ENCODE measurements around the gene ERN1. TPM values are rescaled to one million over a fixed set of nuclear protein-coding genes. Genes with fewer than 3 reads are reported as not detected.
A peak's percentile ranks its signal among the peaks of the same experiment; 100 is the strongest.

Gene ERN1
- total RNA-seq, 4 donors from 2014 or later = 9.7 to 27.5 (median 13.8) TPM

DNA sequence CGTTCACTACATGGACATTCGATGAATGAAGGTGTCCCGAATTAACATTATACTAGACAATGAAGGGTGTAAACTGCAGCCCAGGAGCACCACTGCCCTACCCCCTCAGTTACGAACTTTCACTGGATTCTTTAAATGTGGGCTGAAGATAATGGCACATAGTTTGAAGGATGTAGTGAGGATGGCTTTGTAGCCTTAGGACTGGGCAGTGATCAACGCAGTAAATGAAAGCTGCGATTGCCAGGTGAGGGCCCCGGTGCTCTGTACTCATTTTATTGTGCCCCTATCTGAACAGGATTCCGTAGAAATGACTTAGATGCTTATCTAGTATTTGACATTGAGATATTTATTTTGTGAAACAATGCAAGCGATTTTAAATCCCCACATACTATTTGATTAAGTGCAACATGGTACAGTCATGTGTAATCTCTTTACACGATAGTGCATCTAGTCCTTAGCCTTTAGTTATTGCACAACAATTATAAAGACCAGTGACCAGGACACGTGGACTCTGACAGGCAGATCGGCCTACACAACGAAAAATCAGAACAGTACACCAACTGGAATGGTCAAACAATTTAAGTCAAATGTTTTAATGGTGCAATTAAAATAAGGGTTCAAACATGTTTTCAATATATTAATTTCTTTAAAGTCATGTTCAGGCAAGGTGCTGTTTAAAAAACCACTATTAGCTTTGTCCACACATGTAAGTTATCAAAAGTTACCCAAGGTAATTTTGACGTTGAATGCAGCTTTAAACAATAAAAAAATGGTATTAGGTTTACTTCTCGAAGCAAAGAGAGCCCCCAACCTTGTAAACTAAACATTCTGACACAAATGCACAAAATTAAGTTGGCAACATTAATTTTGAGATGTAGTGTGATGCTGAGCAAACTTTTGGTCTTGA lies 17.4 kb upstream of the ERN1 start:
- Histone ChIP-seq H3K27ac (peak overlapping the region; percentile 98 to 99 (median 98)), H3K27me3 (no peaks in the 10 kb centered on the region), H3K4me1 (peaks cover 46 to 62% of the 10 kb centered on the region in 2 donors), H3K36me3 (no peaks in the 10 kb centered on the region), H3K4me3 (peak overlapping the region; percentile 80 to 95 (median 88)), H3K9me3 (no peaks in the 10 kb centered on the region)
- ATAC-seq (no peak), DNase-seq (no peak)
- no peak for TF ChIP-seq POLR2A (IDR thresholded peaks at IDR 0.05)
- TF ChIP-seq, protein P1, sequence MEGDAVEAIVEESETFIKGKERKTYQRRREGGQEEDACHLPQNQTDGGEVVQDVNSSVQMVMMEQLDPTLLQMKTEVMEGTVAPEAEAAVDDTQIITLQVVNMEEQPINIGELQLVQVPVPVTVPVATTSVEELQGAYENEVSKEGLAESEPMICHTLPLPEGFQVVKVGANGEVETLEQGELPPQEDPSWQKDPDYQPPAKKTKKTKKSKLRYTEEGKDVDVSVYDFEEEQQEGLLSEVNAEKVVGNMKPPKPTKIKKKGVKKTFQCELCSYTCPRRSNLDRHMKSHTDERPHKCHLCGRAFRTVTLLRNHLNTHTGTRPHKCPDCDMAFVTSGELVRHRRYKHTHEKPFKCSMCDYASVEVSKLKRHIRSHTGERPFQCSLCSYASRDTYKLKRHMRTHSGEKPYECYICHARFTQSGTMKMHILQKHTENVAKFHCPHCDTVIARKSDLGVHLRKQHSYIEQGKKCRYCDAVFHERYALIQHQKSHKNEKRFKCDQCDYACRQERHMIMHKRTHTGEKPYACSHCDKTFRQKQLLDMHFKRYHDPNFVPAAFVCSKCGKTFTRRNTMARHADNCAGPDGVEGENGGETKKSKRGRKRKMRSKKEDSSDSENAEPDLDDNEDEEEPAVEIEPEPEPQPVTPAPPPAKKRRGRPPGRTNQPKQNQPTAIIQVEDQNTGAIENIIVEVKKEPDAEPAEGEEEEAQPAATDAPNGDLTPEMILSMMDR (IDR thresholded peaks at IDR 0.05 in 4 of 5, conservative IDR thresholded peaks at IDR 0.05 in 1 of 5) = no peak
- intact Hi-C loops (cut with DNase I; ENCODE audit: low total_unique reads) = loop anchor here (1.0 to 10.0 kb wide), 7 partner anchors 55 to 907 kb away; partner anchors contain the start of genes CEP95, DDX5, GNA13 and TEX2
- in situ Hi-C loops (cut with MboI; ENCODE audit: low sequenced_read_pairs in 4 of 4) = loop anchor here (5.0 to 25.0 kb wide), 5 partner anchors 127 to 235 kb away; partner anchors contain the start of genes CSHL1 (in 3 of the 4) and GH1 (in 3 of the 4)

DNA sequence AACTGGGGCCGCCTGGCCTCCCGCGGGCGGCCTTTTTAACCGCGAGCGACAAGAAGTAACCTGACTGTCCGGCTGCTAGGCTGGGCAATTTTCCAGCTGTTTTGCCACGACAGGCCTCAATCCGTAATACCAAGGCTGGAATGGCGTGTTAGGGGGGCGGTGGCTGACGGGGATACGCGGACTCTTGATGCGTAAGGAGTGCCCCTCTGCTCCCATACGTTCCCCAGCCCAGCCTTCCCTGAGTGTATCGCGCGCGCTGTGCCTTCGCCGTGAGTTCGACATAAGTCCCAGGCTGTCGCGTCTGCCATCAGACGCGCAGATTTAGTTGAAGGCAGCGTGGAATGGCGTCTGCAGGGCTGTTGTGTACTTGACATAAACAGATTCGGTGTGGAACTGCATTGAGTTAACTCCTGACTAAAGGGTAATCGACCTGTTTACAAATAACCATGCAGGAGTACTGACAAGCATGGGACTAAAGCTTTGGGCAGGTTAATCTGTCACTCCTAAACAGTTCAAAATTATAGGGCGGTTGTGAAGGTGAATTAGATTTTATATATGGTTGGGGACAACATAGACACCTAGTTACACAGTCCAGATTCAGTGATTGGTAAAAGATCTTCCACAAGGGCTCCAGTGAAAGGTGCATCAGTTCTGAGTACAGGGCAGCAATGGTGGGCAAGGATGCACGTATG lies 16.6 kb upstream of the ERN1 start:
- DNase-seq = peak; percentile 59 to 79
- intact Hi-C loops (cut with DNase I; ENCODE audit: low total_unique reads) = loop anchor here (2.0 to 10.0 kb wide), 6 partner anchors 56 to 908 kb away; partner anchors contain the start of genes CEP95, DDX5, GNA13 and TEX2
- H3K4me3 ChIP-seq = peak overlapping the region; percentile 80 to 95 (median 88)
- H3K9me3 ChIP-seq = no peaks in the 10 kb centered on the region
- peaks cover 38 to 54% of the 10 kb centered on the region in 2 donors for H3K4me1 ChIP-seq
- H3K27ac ChIP-seq = peak overlapping the region; percentile 98 to 99 (median 98)
- in situ Hi-C loops (cut with MboI; ENCODE audit: low sequenced_read_pairs in 4 of 4) = loop anchor here (5.0 to 25.0 kb wide), 5 partner anchors 128 to 234 kb away; partner anchors contain the start of genes CSHL1 (in 3 of the 4) and GH1 (in 3 of the 4)
- no peaks in the 10 kb centered on the region for H3K27me3 ChIP-seq
- ATAC-seq = peak; percentile 8 to 9
- TF ChIP-seq, protein P1 (IDR thresholded peaks at IDR 0.05 in 4 of 5, conservative IDR thresholded peaks at IDR 0.05 in 1 of 5) = no peak
- no peak for TF ChIP-seq POLR2A (IDR thresholded peaks at IDR 0.05)
- no peaks in the 10 kb centered on the region for H3K36me3 ChIP-seq

- DNase-seq = peak; percentile 99
- intact Hi-C loops (cut with DNase I; ENCODE audit: low total_unique reads) (loop anchor here (1.0 to 10.0 kb wide), 7 partner anchors 16 to 909 kb away; partner anchors contain the start of genes CEP95, DDX5, ERN1 and GNA13), in situ Hi-C loops (cut with MboI; ENCODE audit: low sequenced_read_pairs in 4 of 4) (loop anchor here (5.0 to 25.0 kb wide), 5 partner anchors 129 to 234 kb away; partner anchors contain the start of genes CSHL1 (in 3 of the 4) and GH1 (in 3 of the 4))
- H3K4me1 ChIP-seq = peaks cover 31 to 47% of the 10 kb centered on the region in 2 donors
- no peaks in the 10 kb centered on the region for H3K27me3 ChIP-seq
- peak; percentile 87 to 92 for ATAC-seq
- peak overlapping the region; percentile 80 to 95 (median 88) for H3K4me3 ChIP-seq
- no peaks in the 10 kb centered on the region for H3K9me3 ChIP-seq
- TF ChIP-seq POLR2A (IDR thresholded peaks at IDR 0.05) = peak; percentile 99 to 100
- TF ChIP-seq, protein P1 (IDR thresholded peaks at IDR 0.05 in 4 of 5, conservative IDR thresholded peaks at IDR 0.05 in 1 of 5) = peak in 1 of 5 experiments; percentile 15
- H3K36me3 ChIP-seq = no peaks in the 10 kb centered on the region
- H3K27ac ChIP-seq = peak overlapping the region; percentile 98 to 99 (median 98)
These were observed 15.9 kb upstream of the ERN1 start for GRCh38 chr17:64145751-64146417.

DNA sequence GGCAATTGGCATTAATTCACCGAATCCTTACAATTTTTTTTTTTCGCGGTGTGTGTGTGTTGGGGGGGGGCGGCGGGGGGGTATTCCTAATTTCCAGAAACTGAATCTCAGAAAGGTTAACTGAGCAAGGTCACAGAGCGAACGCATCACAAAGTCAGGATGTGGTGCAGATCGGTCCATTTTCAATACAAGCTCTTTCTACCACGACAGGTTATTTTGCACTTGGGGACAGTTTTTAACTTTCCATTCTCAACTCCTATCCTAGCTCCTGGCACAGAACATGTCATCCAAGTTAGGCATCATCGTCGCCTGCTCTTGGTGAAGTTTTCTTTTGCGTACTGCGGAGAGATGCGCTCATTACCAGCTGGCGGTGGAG lies 15.4 kb upstream of the ERN1 start:
- Histone ChIP-seq H3K4me1 (peaks cover 26 to 42% of the 10 kb centered on the region in 2 donors), H3K36me3 (no peaks in the 10 kb centered on the region), H3K27me3 (no peaks in the 10 kb centered on the region), H3K4me3 (peak overlapping the region; percentile 80 to 95 (median 88)), H3K27ac (peak overlapping the region; percentile 98 to 99 (median 98)), H3K9me3 (no peaks in the 10 kb centered on the region)
- in situ Hi-C loops (cut with MboI; ENCODE audit: low sequenced_read_pairs in 4 of 4) = loop anchor here (5.0 to 25.0 kb wide), 5 partner anchors 129 to 233 kb away; partner anchors contain the start of genes CSHL1 (in 3 of the 4) and GH1 (in 3 of the 4)
- intact Hi-C loops (cut with DNase I; ENCODE audit: low total_unique reads) = loop anchor here (1.0 to 10.0 kb wide), 6 partner anchors 15 to 909 kb away; partner anchors contain the start of genes CEP95, DDX5, ERN1 and GNA13
- ATAC-seq = peak; percentile 1 to 2
- TF ChIP-seq POLR2A (IDR thresholded peaks at IDR 0.05) = no peak
- TF ChIP-seq, protein P1 (IDR thresholded peaks at IDR 0.05 in 4 of 5, conservative IDR thresholded peaks at IDR 0.05 in 1 of 5) = no peak
- DNase-seq = no peak

Data from gastrocnemius medialis (tissue), 4 donors.